GM19463 (cell line): Measurements from ENCODE around the gene SH3GL1.

Experiments used
- ATAC-seq: cut with Tn5 transposase; IDR thresholded peaks from one replicate; pipeline ENCODE4 v1.9.1; 2021; ENCODE audit warnings: mild to moderate bottlenecking, moderate library complexity; ENCODE audit not compliant: unreplicated experiment

The SH3GL1 gene

GRCh38 chr19:4320419-4320818, 79.9 kb downstream of the SH3GL1 start:
- no peak for ATAC-seq

- ATAC-seq, result no peak
Observed at GRCh38 chr19:4319067-4319718, 81.2 kb downstream of the SH3GL1 start.

- no peak for ATAC-seq
Observed at GRCh38 chr19:4318460-4318859, 81.9 kb downstream of the SH3GL1 start.

- ATAC-seq, result no peak
Observed at GRCh38 chr19:4316956-4317355, 83.4 kb downstream of the SH3GL1 start.

- ATAC-seq, result no peak
Observed at GRCh38 chr19:4313847-4314490, 86.4 kb downstream of the SH3GL1 start.
